Hematopoietic multipotent progenitor cell treated with erythropoietin and hydrocortisone succinate and interleukin-3 and kit ligand, for 8 days (in vitro differentiated cells): ENCODE results near the gene SLC1A2.

Source experiments
- DNase-seq: peaks from one replicate; pipeline ENCODE4 v3.0.0-alpha.2; 2015

SLC1A2 gene

GRCh38 chr11:35347921-35348331 is 71.4 kb downstream of the SLC1A2 start:
- DNase-seq: no peak

- DNase-seq: no peak
Observed at GRCh38 chr11:35347173-35347878, 72.0 kb downstream of the SLC1A2 start.

GRCh38 chr11:35346472-35347156 is 72.7 kb downstream of the SLC1A2 start:
- no peak for DNase-seq

GRCh38 chr11:35344681-35345574 is 74.4 kb downstream of the SLC1A2 start:
- DNase-seq: no peak

GRCh38 chr11:35343033-35343598 is 76.2 kb downstream of the SLC1A2 start:
- no peak for DNase-seq

GRCh38 chr11:35340715-35341114 is 78.6 kb downstream of the SLC1A2 start:
- DNase-seq: no peak

GRCh38 chr11:35340071-35340470 is 79.3 kb downstream of the SLC1A2 start:
- no peak for DNase-seq

GRCh38 chr11:35338921-35339320 is 80.4 kb downstream of the SLC1A2 start:
- DNase-seq: no peak

- no peak for DNase-seq
Observed at GRCh38 chr11:35337914-35338305, 81.4 kb downstream of the SLC1A2 start.

GRCh38 chr11:35337136-35337913 is 82.0 kb downstream of the SLC1A2 start:
- no peak for DNase-seq

- DNase-seq: no peak
Observed at GRCh38 chr11:35336726-35337125, 82.6 kb downstream of the SLC1A2 start.

- no peak for DNase-seq
Observed at GRCh38 chr11:35335226-35335625, 84.1 kb downstream of the SLC1A2 start.

GRCh38 chr11:35334385-35335090 is 84.8 kb downstream of the SLC1A2 start:
- no peak for DNase-seq

- no peak for DNase-seq
Observed at GRCh38 chr11:35332524-35332923, 86.8 kb downstream of the SLC1A2 start.

GRCh38 chr11:35330931-35331330 is 88.4 kb downstream of the SLC1A2 start:
- DNase-seq: no peak

GRCh38 chr11:35330156-35330889 is 89.0 kb downstream of the SLC1A2 start:
- no peak for DNase-seq

GRCh38 chr11:35327829-35328228 is 91.5 kb downstream of the SLC1A2 start:
- no peak for DNase-seq

- no peak for DNase-seq
Observed at GRCh38 chr11:35326266-35326879, 93.0 kb downstream of the SLC1A2 start.

GRCh38 chr11:35324981-35325380 is 94.4 kb downstream of the SLC1A2 start:
- DNase-seq: no peak

- DNase-seq: no peak
Observed at GRCh38 chr11:35324183-35324886, 95.0 kb downstream of the SLC1A2 start.
